Hematopoietic multipotent progenitor cell treated with erythropoietin and hydrocortisone succinate and interleukin-3 and kit ligand, for 6 days (in vitro differentiated cells): ENCODE measurements around the gene PGLYRP2.

Experiments used
- DNase-seq: peaks from one replicate; pipeline ENCODE4 v3.0.0-alpha.2; 2015

Gene PGLYRP2

DNA sequence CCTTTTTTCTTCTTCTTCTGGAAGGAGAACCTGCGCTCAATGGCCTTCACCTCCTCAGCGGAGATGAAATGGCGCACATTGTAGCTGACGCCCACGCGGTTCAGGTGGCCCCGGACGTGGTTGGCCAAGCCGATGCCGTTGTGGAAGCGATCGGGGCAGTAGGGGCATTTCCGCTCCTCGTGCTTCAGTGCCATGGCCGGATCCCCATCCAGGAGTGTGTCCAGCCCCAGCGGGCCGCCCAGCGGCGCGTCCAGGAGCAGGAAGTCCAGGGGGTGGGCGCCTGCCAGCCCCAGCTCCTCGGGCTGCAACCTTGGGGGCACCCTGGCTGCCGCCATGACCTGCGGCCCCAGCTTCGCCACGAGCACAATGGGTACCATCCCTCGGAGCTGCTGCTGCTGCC is 40.7 kb downstream of the PGLYRP2 start:
- no peak for DNase-seq

DNA sequence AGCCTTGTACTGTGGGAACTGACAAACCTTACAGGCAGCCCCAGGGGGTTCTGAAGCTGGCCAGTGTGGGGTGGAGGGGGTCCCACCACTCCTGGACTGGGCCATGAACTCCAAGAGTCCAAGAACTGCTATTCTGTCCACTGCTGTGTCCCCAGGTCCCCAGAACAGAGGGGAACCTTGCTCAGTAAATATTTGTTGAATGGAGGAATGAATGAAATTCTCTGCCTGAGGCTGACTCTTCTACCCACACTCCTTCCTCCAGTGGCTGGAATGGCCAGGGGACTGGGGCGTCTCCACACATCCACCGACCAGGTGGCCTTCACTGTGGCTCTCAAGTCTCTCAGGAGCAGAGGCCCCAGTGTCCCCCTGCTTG is 41.2 kb downstream of the PGLYRP2 start:
- DNase-seq = no peak

DNA sequence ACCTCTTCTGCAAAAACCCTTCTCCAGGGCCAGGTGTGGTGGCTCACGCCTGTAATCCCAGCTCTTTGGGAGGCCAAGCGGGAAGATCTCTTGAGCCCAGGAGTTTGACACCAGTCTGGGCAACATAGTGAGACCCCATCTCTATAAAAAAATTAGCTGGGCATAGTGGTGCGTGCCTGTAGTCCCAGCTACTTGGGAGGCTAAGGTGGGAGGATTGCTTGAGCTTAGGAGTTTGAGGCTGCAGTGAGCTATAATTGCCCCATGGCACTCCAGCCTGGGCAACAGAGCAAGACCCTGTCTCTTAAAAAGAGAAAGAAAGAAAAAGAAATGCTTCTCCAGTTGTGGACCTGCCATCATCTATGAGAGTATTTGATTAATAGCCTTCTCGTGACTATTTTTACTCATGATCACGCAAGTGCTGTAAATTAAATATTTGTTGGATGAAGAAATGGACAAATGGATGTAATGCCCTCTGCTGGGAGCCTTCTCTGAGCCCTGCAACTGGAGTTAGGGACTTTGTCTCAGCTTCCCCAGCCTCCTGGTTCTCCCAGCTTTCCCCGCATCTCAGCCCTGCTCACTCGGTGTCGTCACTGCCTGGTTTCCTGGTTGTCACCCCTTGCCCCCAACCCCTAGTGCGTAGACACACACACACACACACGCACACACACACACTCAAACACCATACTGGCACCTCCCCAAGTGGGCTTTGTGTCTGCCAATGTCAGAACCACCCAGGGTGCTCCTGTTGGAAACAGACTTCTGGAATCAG is 41.8 kb downstream of the PGLYRP2 start:
- DNase-seq = no peak

DNA sequence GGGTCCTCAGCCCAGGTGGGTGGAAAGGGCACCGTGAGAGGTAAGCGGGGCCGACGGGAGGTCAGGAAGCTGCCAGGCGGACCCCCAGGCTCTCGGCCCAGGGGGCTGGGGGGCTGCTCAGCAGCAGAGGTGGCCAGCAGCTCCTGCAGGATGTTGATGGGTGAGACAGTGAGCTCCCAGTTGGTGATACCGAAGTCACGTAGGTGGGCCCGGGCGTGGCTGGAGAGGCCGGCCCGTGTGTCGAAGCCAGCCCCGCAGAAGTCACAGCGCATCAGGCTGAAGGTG is 42.5 kb downstream of the PGLYRP2 start:
- no peak for DNase-seq

- DNase-seq = no peak
Observed at GRCh38 chr19:15436012-15436825, 43.1 kb downstream of the PGLYRP2 start.

DNA sequence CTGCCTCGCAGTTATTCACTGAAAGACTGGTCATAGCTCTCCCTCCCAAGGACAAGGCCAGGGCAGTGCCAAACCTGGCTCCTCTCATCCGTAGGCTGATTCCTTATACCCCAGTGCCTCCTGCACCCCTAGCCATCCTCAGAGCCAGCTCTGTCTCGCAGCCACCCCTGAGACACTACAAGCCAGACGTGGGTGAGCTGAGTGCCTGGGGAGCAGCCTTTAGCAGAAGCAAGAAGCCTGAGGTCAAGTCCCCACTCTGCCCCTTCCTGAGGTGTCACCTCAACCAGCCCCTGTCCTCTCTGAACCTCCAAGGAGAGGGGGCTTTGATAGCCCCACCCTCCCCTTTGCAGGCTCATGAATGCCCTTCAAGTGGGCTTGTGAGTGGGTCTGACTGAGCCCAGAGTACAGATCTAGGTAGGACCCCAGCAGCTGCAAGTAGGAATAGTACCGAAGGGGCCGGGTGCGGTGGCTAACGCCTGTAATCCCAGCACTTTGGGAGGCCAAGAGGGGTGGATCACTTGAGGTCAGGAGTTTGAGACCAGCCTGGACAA is 45.7 kb downstream of the PGLYRP2 start:
- no peak for DNase-seq

DNA sequence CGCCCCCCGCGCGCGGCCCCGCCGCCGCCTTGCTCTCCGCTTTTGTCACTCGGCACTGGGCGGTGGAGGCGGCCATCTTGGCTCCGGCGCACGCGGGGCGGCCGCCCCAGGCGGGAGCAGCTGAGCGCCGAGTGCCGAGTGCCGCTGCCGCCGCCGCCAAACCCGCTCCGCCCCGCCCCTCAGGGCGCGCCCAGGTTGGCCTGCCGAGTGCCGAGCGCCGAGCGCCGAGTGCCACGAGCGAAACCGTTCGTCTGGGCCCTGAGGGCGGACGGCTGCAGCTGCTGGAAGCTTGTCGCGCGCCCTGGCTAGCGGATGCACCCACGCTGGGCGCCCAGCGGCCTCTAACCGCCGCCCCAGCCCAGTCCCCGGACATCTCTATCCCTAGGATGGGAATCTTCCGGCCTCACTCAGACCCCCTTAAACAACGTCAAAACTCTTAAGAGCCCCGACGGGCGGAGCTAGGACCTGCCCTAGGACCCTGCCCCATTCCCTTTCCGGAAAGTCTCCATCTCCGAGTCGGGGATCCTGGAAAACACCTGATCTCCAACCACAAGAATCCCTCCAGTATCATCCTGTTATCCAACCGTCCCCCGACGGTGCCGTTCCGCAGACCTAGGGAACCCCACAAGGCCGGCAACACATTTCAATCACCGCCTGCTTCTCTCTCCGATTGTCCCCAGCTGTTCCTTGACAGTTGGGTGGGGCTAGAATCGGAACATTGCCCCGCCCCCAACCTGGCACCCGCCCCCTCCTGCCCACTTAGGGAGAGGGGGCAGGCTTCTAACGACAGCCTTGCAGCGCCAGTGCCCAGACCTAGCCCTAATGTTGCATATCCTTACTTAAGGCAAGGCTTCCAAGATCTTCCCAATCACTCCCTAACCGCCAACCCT is 46.4 kb downstream of the PGLYRP2 start:
- DNase-seq = peak; percentile 94

GRCh38 chr19:15432018-15432494 is 47.2 kb downstream of the PGLYRP2 start:
- DNase-seq = peak; percentile 41

- no peak for DNase-seq
Observed at GRCh38 chr19:15431396-15432017, 47.8 kb downstream of the PGLYRP2 start.

DNA sequence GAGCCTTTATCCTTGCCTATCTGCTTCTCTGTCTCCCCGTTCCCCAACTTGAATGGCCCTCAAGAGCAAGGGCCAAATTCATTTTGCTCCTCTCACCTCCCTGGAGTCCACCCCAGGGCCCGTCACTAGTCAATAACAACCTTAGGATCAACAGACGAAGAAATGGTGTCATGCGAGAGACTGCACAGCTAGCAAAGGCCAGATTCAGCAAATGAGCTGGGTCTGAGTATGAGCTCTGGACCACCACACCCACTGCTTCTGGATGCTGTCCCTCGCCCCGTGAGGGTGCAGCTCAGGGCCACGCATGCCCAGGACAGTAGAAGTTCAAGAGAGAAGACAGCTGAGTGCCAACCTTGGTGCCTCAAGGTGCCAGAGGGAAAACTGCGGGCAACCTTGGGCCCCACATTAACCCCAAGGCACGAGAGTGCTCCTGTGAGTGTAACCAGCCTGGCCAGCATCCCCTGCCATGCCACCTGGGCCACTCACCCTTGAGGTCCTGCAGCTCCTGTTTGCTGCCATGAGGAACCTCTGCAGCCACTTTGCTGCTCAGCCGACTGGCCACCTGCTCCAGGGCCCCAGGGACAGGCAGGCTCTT is 48.7 kb downstream of the PGLYRP2 start:
- no peak for DNase-seq

GRCh38 chr19:15429825-15430467 is 49.4 kb downstream of the PGLYRP2 start:
- DNase-seq = no peak

DNA sequence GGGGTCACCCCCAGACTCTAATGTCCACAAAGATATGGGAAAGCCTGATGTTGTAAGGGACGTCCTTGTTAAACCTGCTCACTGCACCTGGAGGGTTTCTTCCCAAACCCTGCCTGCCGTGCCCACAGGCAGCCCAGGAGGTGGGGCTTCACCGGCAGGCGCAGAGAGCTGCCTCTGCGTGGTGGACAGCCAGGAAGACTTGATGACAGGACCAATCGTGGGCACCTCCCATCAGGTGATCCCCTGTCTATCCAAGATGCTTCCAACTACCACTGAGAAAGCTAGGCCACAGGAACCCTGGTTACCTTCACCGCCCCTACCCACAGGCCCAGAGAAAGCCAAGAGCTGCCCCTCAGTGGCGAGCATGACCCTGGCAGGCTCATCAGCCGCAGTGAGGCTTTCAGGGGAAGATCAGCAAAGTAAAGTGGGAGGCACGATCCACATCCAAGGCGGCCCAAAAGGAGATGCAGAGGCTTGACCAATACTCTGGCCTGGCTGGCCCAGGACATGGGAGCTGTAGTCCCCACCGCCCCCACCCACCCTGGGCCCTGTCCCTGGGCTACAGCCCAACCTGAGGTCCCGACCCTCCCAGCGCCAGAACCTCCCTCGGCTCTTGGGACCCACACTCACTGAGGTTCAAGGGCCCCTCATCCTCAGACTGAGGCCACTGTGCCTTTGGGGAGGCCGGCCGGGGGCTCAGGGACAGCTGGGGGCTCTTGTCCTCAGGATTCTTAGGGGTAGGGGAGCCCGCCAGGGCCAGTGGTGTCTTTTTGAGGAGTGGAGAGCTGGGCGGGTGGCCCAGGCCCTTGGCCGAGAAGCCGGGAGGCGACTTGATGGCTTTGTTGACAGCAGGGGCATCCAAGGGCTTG is 50.1 kb downstream of the PGLYRP2 start:
- DNase-seq = no peak

GRCh38 chr19:15427991-15428471 is 51.3 kb downstream of the PGLYRP2 start:
- no peak for DNase-seq

- DNase-seq = no peak
Observed at GRCh38 chr19:15427350-15427700, 52.0 kb downstream of the PGLYRP2 start.

DNA sequence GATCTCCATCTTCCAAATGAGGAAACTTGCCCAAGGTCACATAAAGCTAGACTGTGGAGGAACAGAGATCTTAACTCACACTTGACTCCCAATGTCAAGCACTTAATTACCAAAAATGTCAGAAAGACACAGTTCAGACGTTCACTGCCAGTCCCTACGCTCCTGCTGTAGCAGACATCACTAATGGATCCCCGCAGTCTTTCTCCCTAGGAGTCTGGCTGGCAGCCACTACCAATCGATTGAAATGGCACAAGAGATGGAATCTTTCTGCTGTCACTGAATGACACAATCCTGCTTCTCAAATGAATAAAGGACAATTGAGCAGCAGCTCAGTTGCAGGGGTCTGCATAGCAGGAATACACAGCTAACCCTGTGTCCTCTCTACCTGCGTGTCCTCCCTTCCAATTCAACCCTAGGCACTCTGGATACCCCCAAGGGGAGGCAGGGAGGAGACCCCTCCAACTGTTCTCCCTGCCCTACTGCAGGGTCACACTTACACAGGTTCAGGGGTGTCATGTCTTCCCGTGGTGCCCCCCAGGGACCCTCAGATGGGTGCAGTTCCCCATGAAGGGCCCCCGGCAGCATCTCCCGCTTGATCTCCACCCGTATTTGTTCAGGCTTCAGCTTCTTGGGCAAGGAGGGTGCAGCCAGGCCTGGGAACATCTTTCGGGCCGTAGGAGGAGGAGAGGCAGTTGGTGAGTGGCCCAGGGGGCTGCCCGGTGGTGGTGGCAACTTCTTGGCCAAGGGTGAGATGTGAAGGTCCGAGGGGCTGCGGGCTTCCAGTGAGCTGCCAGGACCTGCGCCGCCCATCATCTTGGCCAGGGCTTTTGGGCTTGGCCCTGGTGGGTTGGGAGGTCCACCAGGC is 52.6 kb downstream of the PGLYRP2 start:
- peak; percentile 51 for DNase-seq

- no peak for DNase-seq
Observed at GRCh38 chr19:15425321-15425950, 53.9 kb downstream of the PGLYRP2 start.

- DNase-seq = no peak
Observed at GRCh38 chr19:15424692-15425272, 54.5 kb downstream of the PGLYRP2 start.

DNA sequence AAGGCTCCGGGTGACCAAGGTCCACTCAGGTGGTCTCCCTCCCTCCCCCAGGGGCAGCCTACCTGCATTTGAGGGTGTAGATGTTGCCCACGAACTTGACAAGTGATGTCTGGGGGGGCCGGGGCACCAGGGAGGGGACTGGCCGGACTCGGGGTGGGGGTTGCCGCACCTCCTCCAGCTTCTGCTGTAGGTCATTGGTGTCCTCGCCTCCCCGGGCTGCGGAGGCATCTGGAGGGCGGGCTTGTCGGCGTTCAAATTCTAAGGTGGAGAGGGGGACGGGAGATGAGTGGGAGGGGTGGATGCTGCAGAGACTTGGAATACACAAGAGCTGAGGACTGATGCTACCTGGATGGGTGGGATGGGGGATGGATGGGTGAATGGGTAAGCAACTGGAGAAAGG is 55.2 kb downstream of the PGLYRP2 start:
- DNase-seq = no peak

DNA sequence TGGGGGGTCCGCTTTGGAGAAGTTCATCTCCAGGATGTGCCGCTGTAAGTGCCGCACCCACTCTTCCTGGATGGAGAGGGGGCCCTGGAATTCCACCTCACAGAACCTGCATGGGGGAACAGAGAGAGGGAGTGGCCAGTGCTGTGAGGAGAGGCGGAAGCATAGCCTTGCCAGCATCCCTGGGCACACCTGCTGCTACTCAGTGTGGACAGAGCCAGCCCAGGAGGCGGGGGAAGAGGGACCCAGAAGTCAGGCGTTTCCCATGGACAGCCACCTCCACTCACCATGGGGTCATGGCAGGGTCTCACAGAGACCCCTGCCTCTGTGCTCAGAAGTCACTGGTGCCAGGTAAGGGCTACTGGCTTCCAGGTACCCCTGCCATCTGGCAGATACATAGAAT is 56.2 kb downstream of the PGLYRP2 start:
- DNase-seq = no peak
